ENCODE data around the gene TOR1AIP1.

- TF ChIP-seq ZBTB17 (tag by site-specific recombination; IDR thresholded peaks at IDR 0.05) (peak; percentile 84), ZNF2 (tag by site-specific recombination; IDR thresholded peaks at IDR 0.05) (peak; percentile 25; the same call in 1 of the 2 replicates), CTCF (tag by site-specific recombination; IDR thresholded peaks at IDR 0.05) (peak; percentile 36), ZNF704 (tag by site-specific recombination; IDR thresholded peaks at IDR 0.05) (no peak), PRDM10 (tag by site-specific recombination; IDR thresholded peaks at IDR 0.05) (peak; percentile 78), REST (tag by site-specific recombination; IDR thresholded peaks at IDR 0.05) (no peak), ZNF19 (tag by site-specific recombination; IDR thresholded peaks at IDR 0.05; ENCODE audit: low read depth) (no peak), ZNF37A (tag by site-specific recombination; IDR thresholded peaks at IDR 0.05) (no peak), ZNF248 (tag by site-specific recombination; IDR thresholded peaks at IDR 0.05) (no peak), ZNF24 (tag by site-specific recombination; IDR thresholded peaks at IDR 0.05) (0 out of 2 replicates have a peak, but pooled peaks have one; percentile 21)
Measured at GRCh38 chr1:179877586-179878265, 4.4 kb upstream of the TOR1AIP1 start, which contains the start of gene TOR1AIP2.

Data from HEK293 (cell line).